ENCODE results near the gene CEP131.
"Not testable (repeated sequence)": the region's sequence is repeated elsewhere in the genome, so short reads cannot be mapped to it uniquely, and the experiment has no call there.

The CEP131 gene

GRCh38 chr17:81151278-81151677 is 71.5 kb downstream of the CEP131 start:
- no peak for DNase-seq (ENCODE audit: low spot score)

GRCh38 chr17:81150377-81151077 is 72.2 kb downstream of the CEP131 start:
- DNase-seq (ENCODE audit: low spot score) = no peak

GRCh38 chr17:81148986-81149533 is 73.7 kb downstream of the CEP131 start:
- no peak for DNase-seq (ENCODE audit: low spot score)

GRCh38 chr17:81148571-81148970 is 74.2 kb downstream of the CEP131 start:
- no peak for DNase-seq (ENCODE audit: low spot score)

GRCh38 chr17:81147701-81148100 is 75.1 kb downstream of the CEP131 start:
- no peak for DNase-seq (ENCODE audit: low spot score)

GRCh38 chr17:81146208-81146607 is 76.6 kb downstream of the CEP131 start:
- DNase-seq (ENCODE audit: low spot score) = not testable (repeated sequence)

GRCh38 chr17:81144423-81144781 is 78.4 kb downstream of the CEP131 start:
- no peak for DNase-seq (ENCODE audit: low spot score)

- DNase-seq (ENCODE audit: low spot score) = no peak
These were observed 78.9 kb downstream of the CEP131 start for GRCh38 chr17:81143717-81144422.

- DNase-seq (ENCODE audit: low spot score) = no peak
These were observed 79.6 kb downstream of the CEP131 start for GRCh38 chr17:81143200-81143527.

- DNase-seq (ENCODE audit: low spot score) = no peak
These were observed 80.2 kb downstream of the CEP131 start for GRCh38 chr17:81142301-81143199.

- no peak for DNase-seq (ENCODE audit: low spot score)
These were observed 82.1 kb downstream of the CEP131 start for GRCh38 chr17:81140695-81141094.

- DNase-seq (ENCODE audit: low spot score) = no peak
These were observed 82.7 kb downstream of the CEP131 start for GRCh38 chr17:81140018-81140417.
